Epithelial cell of esophagus (primary cell): ENCODE results near the gene POLD3.

Experiments used
- DNase-seq: peaks from one replicate; pipeline ENCODE4 v3.0.0; 2010; ENCODE audit warnings: low read depth
- H3K4me3 ChIP-seq: 2 replicates; pipeline ENCODE4 v1.5.1; 2011; ENCODE audit warnings: mild to moderate bottlenecking, low read length, control low read depth
- TF ChIP-seq, protein P1 (sequence below): IDR thresholded peaks from 2 replicates; pipeline ENCODE4 v1.5.1; 2011; ENCODE audit warnings: low read depth, mild to moderate bottlenecking, low read length, control low read depth, inconsistent platforms; ENCODE audit not compliant: insufficient read depth; ENCODE audit errors: missing control alignments

The POLD3 gene

DNA sequence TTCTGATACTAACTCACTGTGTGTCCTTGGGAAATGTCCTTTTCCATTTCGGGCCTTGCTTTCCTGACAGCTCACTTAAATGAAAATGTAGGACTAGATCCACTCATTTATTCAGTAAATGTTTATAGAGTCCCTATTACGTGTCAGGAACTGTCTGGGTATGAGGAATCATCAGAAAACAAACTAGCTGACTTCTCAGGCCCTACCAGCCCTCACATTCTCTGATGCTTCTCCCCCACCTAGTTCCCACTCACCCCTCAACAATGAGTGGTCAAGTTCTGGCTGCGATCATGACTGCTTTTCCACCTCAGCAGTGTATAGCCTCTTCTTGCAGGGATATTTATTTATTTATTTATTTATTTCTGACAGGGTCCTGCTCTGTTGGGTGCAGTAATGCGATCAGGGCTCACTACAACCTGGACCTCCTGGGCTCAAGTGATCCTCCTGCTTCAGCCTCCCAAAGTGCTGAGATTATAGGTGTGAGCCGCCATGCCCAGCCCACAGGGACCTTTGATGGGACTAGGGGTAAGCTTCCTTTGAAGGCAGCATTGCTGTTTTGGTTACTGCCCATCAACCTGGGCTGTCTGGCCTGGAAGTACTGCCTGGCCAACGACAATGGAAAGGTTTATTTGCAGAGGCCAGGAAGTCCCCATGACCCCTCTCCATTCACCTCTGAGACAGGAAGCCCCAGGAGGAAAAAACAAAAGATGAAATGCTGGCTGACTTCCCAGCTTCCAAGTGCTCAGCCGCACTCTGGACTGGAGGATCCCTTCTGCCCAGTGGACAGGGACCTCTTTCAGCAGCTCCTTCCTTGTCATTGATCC lies 33.1 kb upstream of the POLD3 start:
- TF ChIP-seq, protein P1, sequence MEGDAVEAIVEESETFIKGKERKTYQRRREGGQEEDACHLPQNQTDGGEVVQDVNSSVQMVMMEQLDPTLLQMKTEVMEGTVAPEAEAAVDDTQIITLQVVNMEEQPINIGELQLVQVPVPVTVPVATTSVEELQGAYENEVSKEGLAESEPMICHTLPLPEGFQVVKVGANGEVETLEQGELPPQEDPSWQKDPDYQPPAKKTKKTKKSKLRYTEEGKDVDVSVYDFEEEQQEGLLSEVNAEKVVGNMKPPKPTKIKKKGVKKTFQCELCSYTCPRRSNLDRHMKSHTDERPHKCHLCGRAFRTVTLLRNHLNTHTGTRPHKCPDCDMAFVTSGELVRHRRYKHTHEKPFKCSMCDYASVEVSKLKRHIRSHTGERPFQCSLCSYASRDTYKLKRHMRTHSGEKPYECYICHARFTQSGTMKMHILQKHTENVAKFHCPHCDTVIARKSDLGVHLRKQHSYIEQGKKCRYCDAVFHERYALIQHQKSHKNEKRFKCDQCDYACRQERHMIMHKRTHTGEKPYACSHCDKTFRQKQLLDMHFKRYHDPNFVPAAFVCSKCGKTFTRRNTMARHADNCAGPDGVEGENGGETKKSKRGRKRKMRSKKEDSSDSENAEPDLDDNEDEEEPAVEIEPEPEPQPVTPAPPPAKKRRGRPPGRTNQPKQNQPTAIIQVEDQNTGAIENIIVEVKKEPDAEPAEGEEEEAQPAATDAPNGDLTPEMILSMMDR: no peak
- no peak for DNase-seq

DNA sequence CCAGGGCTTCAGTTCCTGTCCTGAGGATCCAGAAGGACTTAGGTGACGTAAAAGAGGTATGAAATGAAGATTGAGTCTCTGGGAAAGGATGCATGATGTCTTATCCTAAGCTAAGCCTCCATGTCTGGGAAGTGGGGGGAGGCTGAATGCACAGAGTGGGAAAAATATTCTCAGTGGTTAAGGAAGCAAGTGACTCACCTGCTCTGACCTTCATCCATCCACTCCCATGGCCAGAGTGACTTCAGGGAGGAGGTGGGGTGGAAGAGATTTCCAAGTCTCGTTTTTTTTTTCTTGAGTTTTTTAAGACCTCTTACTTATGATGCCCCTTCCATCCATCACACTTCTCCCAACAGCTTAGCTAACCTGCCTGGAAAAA lies 32.5 kb upstream of the POLD3 start:
- TF ChIP-seq, protein P1: no peak
- no peak overlapping the region for H3K4me3 ChIP-seq
- DNase-seq: no peak

More for the DNA sequence above, 33.1 kb upstream of the POLD3 start:
- no peak overlapping the region for H3K4me3 ChIP-seq

DNA sequence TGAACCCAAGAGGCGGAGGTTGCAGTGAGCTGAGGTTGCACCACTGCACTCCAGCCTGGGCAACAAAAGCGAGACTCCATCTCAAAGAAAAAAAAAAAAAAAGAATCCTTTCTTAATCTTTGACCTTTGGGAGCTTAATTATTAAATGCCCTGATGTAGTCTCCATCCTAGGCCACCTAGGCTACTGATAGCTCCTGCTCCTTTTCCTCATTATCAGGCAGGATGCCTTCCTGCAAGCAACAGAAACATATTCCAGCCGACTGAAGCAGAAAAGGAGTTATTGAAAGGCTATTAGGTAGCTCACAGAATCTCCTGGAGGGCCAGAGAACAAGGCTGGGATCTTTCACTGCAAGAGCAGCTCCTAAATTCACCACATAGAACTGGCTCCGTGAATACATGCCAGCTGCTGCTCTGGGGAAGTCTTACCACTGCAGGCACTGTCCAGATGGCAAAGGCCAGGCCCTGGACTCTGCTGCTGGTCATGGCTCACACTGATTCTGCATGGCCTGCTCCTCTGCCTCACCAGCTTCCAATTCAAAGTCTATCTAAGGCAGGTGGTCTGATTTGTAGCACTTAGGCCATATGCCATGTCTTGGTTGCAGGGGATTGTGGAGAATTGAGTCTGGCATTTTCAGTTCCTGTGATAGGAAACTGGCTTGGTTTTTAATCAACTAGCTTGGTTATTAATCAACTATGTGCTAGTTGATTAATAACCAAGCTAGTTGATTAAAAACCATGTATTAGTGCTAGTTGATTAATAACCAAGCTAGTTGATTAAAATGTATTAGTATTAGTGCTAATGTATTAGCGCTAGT lies 26.0 kb upstream of the POLD3 start:
- H3K4me3 ChIP-seq: no peak overlapping the region
- TF ChIP-seq, protein P1: no peak
- DNase-seq: no peak

DNA sequence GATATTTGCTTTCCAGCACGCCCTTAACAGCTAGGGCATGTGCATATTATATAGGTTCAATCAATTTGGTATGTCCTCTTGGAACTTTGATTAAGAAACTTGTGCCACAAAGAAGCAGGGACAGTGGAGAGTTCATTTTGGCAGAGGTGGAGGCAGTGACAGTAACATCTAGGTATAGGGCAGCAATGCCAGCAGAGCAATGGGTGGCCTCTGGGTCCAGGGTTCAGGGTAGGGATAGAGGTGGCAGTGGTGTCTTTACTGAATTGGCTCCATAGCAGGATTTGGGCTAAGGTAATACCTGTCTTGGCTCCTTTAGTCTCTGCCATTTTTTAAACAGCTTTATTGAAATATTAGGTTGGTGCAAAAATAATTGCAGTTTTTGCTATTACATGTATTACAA lies 24.4 kb upstream of the POLD3 start:
- H3K4me3 ChIP-seq: no peak overlapping the region
- no peak for DNase-seq
- TF ChIP-seq, protein P1: no peak

DNA sequence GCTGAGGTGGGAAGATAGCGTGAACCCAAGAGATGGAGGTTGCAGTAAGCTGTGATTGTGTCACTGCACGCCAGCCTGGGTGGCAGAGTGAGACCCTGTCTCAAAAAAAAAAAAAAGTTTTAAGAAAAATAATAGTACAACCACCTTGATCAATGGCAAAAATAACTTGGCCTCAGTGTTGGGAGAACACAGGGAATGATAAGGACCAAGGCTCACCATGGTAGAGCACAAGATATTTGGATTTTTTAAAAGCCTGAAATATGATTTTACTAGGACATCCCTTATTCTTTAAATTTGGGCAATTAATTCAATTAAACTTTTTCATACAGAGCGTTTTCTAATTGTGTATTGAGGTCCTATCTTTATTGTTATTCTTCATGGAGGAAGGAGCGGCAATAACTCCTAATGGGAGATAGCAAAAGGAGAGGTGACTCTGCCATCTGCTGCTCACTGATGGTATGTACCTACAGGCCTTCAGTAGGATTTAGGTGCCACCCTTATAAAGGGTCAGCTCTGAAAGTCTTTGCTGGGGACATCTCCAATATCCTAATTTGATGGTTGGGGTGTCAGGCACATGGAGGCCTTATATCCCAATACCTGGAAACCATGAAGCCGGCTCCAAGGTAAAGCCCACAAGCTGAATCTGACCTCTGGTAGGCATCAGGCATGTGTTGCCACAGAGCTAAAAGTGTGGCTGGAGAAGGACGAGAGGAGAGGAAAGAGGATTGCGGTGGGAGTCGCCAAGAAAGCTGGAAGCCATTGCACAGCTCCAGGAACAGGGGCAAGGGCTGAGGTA lies 21.9 kb upstream of the POLD3 start:
- DNase-seq: peak; percentile 74
- TF ChIP-seq, protein P1: peak; percentile 90
- no peak overlapping the region for H3K4me3 ChIP-seq

DNA sequence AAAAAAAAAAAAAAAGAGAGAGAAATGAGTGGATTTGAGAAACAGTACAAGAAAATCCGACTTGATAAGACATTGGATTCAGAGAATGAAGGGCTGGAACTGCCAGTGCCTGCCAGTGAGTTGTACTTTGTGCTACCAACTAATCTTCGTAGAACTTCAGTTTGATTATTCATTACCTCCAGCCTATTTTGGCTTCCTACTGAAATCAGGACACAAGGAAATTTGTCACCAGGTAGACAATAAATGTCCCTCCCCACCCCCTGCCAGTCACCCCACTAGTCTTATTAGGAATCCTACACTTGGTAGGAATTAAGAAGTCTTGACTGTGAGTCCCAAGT lies 21.4 kb upstream of the POLD3 start:
- no peak for DNase-seq
- TF ChIP-seq, protein P1: no peak
- H3K4me3 ChIP-seq: no peak overlapping the region
